Measurements from ENCODE around the gene MRI1.

Gene MRI1

GRCh38 chr19:13812544-13812943, 48.2 kb downstream of the MRI1 start:
- TF ChIP-seq CTCF (conservative IDR thresholded peaks at IDR 0.05; ENCODE audit: low read depth, low read length) = no peak
- no peak for DNase-seq (ENCODE audit: low read depth)
- H3K4me3 ChIP-seq (ENCODE audit: low read depth, low read length) = no peak overlapping the region

DNA sequence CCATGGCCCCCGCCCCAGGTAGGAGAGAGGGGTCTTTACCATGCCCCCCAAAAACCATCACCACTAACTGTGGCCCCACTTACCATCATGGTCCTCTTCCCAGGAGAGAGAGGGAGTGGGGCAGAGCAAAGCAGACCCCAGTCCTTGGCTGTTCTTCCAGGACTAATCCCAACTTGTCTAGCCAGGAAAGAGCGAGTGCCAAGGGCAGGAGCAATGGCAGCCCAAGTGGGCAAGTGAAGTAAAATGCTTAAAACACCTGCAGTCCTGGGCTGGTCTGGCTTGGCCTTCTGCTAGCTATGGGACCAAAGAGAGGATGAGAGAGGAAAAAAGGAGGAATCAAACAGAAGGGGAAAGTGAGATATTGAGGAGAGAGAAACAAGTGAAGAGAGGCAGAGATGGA, 48.8 kb downstream of the MRI1 start:
- no peak overlapping the region for H3K4me3 ChIP-seq (ENCODE audit: low read depth, low read length)
- no peak for TF ChIP-seq CTCF (conservative IDR thresholded peaks at IDR 0.05; ENCODE audit: low read depth, low read length)

DNA sequence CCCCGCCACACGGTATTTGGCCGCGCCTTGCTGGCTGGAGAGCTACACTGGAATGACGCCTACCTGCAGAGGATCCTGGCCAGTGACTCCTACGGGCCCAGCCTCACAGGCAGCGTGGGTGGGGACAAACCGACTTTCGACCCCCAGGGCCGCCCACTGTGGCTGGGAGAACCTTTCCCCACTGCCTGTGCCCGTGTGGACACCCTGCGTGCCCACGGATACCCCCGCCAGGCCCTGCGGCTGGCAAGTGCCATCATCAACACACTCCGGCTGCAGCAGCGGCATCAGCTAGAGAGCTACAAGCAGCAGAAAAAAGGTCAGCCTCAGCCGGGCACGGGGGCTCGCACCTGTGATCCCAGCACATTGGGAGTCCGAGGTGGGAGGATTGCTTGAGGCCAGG, 50.2 kb downstream of the MRI1 start:
- TF ChIP-seq CTCF (conservative IDR thresholded peaks at IDR 0.05; ENCODE audit: low read depth, low read length) = no peak
- DNase-seq (ENCODE audit: low read depth) = no peak
- no peak overlapping the region for H3K4me3 ChIP-seq (ENCODE audit: low read depth, low read length)

More for the DNA sequence above, 48.8 kb downstream of the MRI1 start:
- no peak for DNase-seq (ENCODE audit: low read depth)

DNA sequence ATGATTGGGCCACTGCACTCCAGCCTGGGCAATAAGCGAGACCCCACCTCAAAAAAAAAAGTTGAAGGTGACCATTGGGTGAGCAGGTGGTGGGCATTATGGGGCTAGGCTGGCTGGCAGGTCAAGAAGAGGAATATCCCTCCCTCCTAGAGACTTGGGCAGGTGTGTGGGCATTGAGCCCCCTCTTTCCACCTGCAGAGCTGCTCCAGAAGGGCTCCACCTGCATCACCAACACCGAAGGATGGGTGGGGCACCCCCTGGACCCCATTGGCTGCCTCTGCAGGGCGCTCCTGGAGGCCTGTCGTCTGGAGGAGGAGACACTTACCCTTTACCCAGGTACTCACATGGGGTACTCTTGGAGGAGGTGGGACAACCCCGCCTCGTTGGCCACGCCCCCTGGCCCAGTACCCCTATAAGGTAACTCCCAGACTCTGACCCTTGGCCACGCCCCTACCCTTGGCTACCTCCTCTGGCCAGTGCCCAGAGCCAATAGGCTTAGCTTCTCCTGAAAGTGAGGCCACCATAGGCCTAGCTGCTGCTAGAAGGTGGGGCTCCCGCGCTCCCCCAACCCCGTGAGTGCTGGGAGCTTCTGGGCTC, 52.8 kb downstream of the MRI1 start:
- no peak for DNase-seq (ENCODE audit: low read depth)
- no peak for TF ChIP-seq CTCF (conservative IDR thresholded peaks at IDR 0.05; ENCODE audit: low read depth, low read length)
- no peak overlapping the region for H3K4me3 ChIP-seq (ENCODE audit: low read depth, low read length)

DNA sequence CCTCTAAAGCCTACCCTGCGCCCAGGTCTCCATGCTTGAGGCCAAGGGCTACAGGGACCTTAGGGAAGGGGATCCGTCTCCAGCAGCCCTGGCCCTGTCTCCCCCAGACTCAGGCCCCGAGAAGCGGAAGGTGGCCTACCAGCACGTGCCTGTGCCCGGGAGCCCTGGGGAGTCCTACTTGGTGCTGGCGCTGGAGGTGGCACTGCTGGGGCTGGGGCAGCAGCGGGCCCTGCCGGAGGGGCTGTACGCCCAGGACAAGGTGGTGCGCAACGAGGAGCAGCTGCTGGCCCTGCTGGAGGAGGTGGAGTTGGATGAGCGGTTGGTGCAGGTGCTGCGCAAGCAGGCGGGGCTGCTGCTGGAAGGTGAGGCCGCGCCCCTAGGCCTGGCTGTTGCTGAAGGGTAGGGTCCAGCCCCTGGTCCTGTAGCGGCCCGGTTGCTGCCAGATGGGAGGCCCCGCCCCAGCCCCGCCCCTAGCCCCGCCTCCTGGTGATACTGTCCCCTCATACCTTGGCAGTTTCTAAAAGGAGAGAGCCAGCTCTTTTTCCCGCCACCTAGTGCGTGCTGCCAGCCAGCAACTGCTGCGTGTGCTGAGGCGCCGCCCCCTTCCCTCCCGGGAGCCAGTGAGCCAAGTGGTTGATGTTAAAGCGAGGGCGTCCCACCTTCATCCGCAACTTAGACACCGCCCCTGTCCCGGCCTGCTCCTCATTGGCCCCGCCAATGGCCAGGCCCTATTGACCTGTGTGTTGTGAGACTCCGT, 53.5 kb downstream of the MRI1 start:
- TF ChIP-seq CTCF (conservative IDR thresholded peaks at IDR 0.05; ENCODE audit: low read depth, low read length) = no peak
- H3K4me3 ChIP-seq (ENCODE audit: low read depth, low read length) = no peak overlapping the region
- DNase-seq (ENCODE audit: low read depth) = no peak

DNA sequence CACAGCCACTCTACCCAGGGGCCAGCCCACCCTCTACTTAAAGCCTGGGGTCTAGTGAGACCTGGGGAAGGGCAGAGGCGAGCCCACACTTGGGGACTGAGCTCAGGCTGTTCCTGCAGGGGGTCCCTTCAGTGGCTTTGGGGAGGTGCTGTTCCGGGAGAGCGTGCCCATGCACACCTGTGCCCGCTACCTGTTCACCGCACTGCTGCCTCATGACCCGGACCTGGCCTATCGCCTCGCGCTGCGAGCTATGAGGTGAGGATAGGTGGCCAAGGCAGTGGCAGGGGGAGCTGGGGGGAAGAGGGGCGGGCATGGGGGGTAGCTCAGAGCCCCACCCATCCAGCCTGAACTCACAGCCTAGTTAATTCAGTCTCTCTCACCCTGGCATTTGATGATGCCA, 54.9 kb downstream of the MRI1 start:
- H3K4me3 ChIP-seq (ENCODE audit: low read depth, low read length) = no peak overlapping the region
- no peak for DNase-seq (ENCODE audit: low read depth)
- TF ChIP-seq CTCF (conservative IDR thresholded peaks at IDR 0.05; ENCODE audit: low read depth, low read length) = no peak

DNA sequence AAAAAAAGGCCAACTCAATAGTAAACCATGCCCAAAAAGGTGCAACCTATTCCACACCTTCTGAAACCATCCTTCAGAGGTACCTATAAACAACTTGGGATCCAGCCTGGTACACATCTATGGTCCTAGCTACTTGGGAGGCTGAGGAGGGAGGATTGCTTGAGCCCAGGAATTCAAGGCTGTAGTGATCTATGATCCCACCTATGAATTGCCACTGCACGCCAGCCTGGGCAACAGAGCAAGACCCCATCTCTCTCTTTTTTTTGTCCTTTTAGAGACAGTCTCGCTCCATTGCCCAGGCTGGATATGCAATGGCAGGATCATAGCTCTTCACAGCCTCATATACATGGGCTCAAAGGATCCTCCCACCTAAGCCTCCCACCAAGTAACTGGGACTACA, 57.0 kb downstream of the MRI1 start:
- H3K4me3 ChIP-seq (ENCODE audit: low read depth, low read length) = no peak overlapping the region
- DNase-seq (ENCODE audit: low read depth) = no peak
- no peak for TF ChIP-seq CTCF (conservative IDR thresholded peaks at IDR 0.05; ENCODE audit: low read depth, low read length)
